ENCODE results near the gene EFS.
"Not testable (repeated sequence)": the region's sequence is repeated elsewhere in the genome, so short reads cannot be mapped to it uniquely, and the experiment has no call there.

The EFS gene

GRCh38 chr14:23365036-23365731 lies at the start of gene EFS:
EFS (minus strand) TSS chr14:23365172; CDS start chr14:23365025, 147 bp downstream.
- no peak for DNase-seq

GRCh38 chr14:23414254-23414653 lies 49.3 kb upstream of the EFS start:
- DNase-seq: no peak

- no peak for DNase-seq
Measured at GRCh38 chr14:23413681-23414080, 48.7 kb upstream of the EFS start.

GRCh38 chr14:23411563-23412525 lies 46.9 kb upstream of the EFS start:
- DNase-seq: no peak

GRCh38 chr14:23409966-23410635 lies 45.1 kb upstream of the EFS start:
- no peak for DNase-seq

GRCh38 chr14:23409475-23409874 lies 44.5 kb upstream of the EFS start:
- no peak for DNase-seq

GRCh38 chr14:23408307-23408630 lies 43.3 kb upstream of the EFS start:
- DNase-seq: no peak

- no peak for DNase-seq
Measured at GRCh38 chr14:23407516-23408306, 42.7 kb upstream of the EFS start, which contains the start of gene MYH6. MYH6 (minus strand) TSS chr14:23408273; CDS start chr14:23407223, 1,050 bp downstream.

GRCh38 chr14:23406725-23407355 lies 41.9 kb upstream of the EFS start:
- no peak for DNase-seq

GRCh38 chr14:23406244-23406643 lies 41.3 kb upstream of the EFS start:
- DNase-seq: no peak

GRCh38 chr14:23405516-23406025 lies 40.6 kb upstream of the EFS start:
- no peak for DNase-seq

GRCh38 chr14:23405096-23405495 lies 40.1 kb upstream of the EFS start:
- DNase-seq: no peak

- DNase-seq: no peak
Measured at GRCh38 chr14:23404331-23404900, 39.4 kb upstream of the EFS start.

- no peak for DNase-seq
Measured at GRCh38 chr14:23403908-23404307, 38.9 kb upstream of the EFS start.

GRCh38 chr14:23403139-23403438 lies 38.1 kb upstream of the EFS start:
- no peak for DNase-seq

GRCh38 chr14:23402296-23403138 lies 37.5 kb upstream of the EFS start:
- no peak for DNase-seq

GRCh38 chr14:23401291-23401690 lies 36.3 kb upstream of the EFS start:
- no peak for DNase-seq

GRCh38 chr14:23400496-23401149 lies 35.7 kb upstream of the EFS start:
- DNase-seq: not testable (repeated sequence)

GRCh38 chr14:23399591-23399990 lies 34.6 kb upstream of the EFS start:
- DNase-seq: no peak

- no peak for DNase-seq
Measured at GRCh38 chr14:23399136-23399535, 34.2 kb upstream of the EFS start.

Measured in bone marrow (tissue), 2 donors.